Measurements from ENCODE around the gene CBX4. TPM values are rescaled to one million over a fixed set of nuclear protein-coding genes. Genes with fewer than 3 reads are reported as not detected.
A peak's percentile ranks its signal among the peaks of the same experiment; 100 is the strongest.

Gene CBX4
- total and polyA plus RNA-seq, 8 donors = 11.1 to 22.3 (median 17.0) TPM

- DNase-seq = no peak
- TF ChIP-seq CTCF (IDR thresholded peaks at IDR 0.05) = no peak
- no peaks in the 10 kb centered on the region for H3K36me3 ChIP-seq
- intact Hi-C loops (cut with DNase I) = no loop called here
- H3K27ac ChIP-seq = no peak overlapping the region
- ATAC-seq = no peak
- H3K9me3 ChIP-seq = no peaks in the 10 kb centered on the region
- H3K4me3 ChIP-seq = no peak overlapping the region
- H3K27me3 ChIP-seq = peaks cover 98 to 100% of the 10 kb centered on the region in 2 donors
- H3K4me1 ChIP-seq = peaks cover 26 to 70% of the 10 kb centered on the region in 2 donors
Observed at GRCh38 chr17:79802736-79803420, 36.4 kb downstream of the CBX4 start.

- ATAC-seq (no peak), DNase-seq (no peak)
- no peaks in the 10 kb centered on the region for H3K36me3 ChIP-seq
- peaks cover 27 to 73% of the 10 kb centered on the region in 2 donors for H3K4me1 ChIP-seq
- no peaks in the 10 kb centered on the region for H3K9me3 ChIP-seq
- H3K4me3 ChIP-seq = no peak overlapping the region
- peaks cover 93 to 100% of the 10 kb centered on the region in 2 donors for H3K27me3 ChIP-seq
- intact Hi-C loops (cut with DNase I) = no loop called here
- no peak overlapping the region for H3K27ac ChIP-seq
- no peak for TF ChIP-seq CTCF (IDR thresholded peaks at IDR 0.05)
Observed at GRCh38 chr17:79802039-79802735, 37.1 kb downstream of the CBX4 start.

GRCh38 chr17:79801156-79802038, 37.8 kb downstream of the CBX4 start:
- H3K9me3 ChIP-seq = no peaks in the 10 kb centered on the region
- peak overlapping the region in 1 of 2 donors; percentile 5 for H3K4me3 ChIP-seq
- DNase-seq (no peak), ATAC-seq (no peak)
- intact Hi-C loops (cut with DNase I) = no loop called here
- TF ChIP-seq CTCF (IDR thresholded peaks at IDR 0.05) = no peak
- H3K27me3 ChIP-seq = peaks cover 86 to 92% of the 10 kb centered on the region in 2 donors
- H3K4me1 ChIP-seq = peaks cover 28 to 75% of the 10 kb centered on the region in 2 donors
- no peaks in the 10 kb centered on the region for H3K36me3 ChIP-seq
- H3K27ac ChIP-seq = no peak overlapping the region

- Histone ChIP-seq H3K36me3 (no peaks in the 10 kb centered on the region), H3K27ac (no peak overlapping the region), H3K27me3 (peaks cover 79 to 83% of the 10 kb centered on the region in 2 donors), H3K4me1 (peaks cover 33 to 82% of the 10 kb centered on the region in 2 donors), H3K9me3 (no peaks in the 10 kb centered on the region), H3K4me3 (peak overlapping the region in 1 of 2 donors; percentile 5)
- no peak for ATAC-seq
- TF ChIP-seq CTCF (IDR thresholded peaks at IDR 0.05) = no peak
- no peak for DNase-seq
- intact Hi-C loops (cut with DNase I) = no loop called here
Observed at GRCh38 chr17:79800325-79801155, 38.7 kb downstream of the CBX4 start.
